Nephron progenitor cell (in vitro differentiated cells): Measurements from ENCODE around the gene TSPAN3.
A peak's percentile ranks its signal among the peaks of the same experiment; 100 is the strongest.

Experiments used
- DNase-seq: peaks from one replicate; pipeline ENCODE4 v3.0.0; 2021
- H3K27ac Mint-ChIP-seq: 2 replicates; pipeline ENCODE4 v1.8.0; 2021; ENCODE audit warnings: mild to moderate bottlenecking, moderate library complexity, mixed read lengths
- H3K27me3 Mint-ChIP-seq: 2 replicates; pipeline ENCODE4 v1.8.0; 2021; ENCODE audit warnings: mild to moderate bottlenecking, low read depth, mixed read lengths; ENCODE audit not compliant: poor library complexity
- H3K36me3 Mint-ChIP-seq: 2 replicates; pipeline ENCODE4 v1.8.0; 2021; ENCODE audit warnings: low read depth, mixed read lengths
- H3K4me1 Mint-ChIP-seq: 2 replicates; pipeline ENCODE4 v1.8.0; 2021; ENCODE audit warnings: mixed read lengths
- H3K4me3 Mint-ChIP-seq: 2 replicates; pipeline ENCODE4 v1.8.0; 2021; ENCODE audit warnings: mild to moderate bottlenecking, moderate library complexity, mixed read lengths
- H3K9me3 Mint-ChIP-seq: 2 replicates; pipeline ENCODE4 v1.8.0; 2021; ENCODE audit warnings: mild to moderate bottlenecking, moderate library complexity, mixed read lengths
- CTCF ChIP-seq: fragments of 200-600 bp; sonication (generic); IDR thresholded peaks from 2 replicates; pipeline ENCODE4 v1.5.0; 2021; ENCODE audit warnings: antibody characterized with exemption

TSPAN3 gene

GRCh38 chr15:77066971-77067690 is 3.8 kb downstream of the TSPAN3 start:
- peak overlapping the region; percentile 21 for H3K4me3 Mint-ChIP-seq
- H3K9me3 Mint-ChIP-seq = peaks cover 3% of the 10 kb centered on the region
- peaks cover 78% of the 10 kb centered on the region for H3K4me1 Mint-ChIP-seq
- peak overlapping the region; percentile 13 for H3K27ac Mint-ChIP-seq
- H3K36me3 Mint-ChIP-seq = peaks cover 27% of the 10 kb centered on the region
- H3K27me3 Mint-ChIP-seq = no peaks in the 10 kb centered on the region
- TF ChIP-seq CTCF = no peak
- DNase-seq = no peak

- H3K36me3 Mint-ChIP-seq = peaks cover 27% of the 10 kb centered on the region
- H3K27ac Mint-ChIP-seq = peak overlapping the region; percentile 39
- H3K9me3 Mint-ChIP-seq = peaks cover 3% of the 10 kb centered on the region
- H3K4me3 Mint-ChIP-seq = no peak overlapping the region
- peaks cover 87% of the 10 kb centered on the region for H3K4me1 Mint-ChIP-seq
- no peaks in the 10 kb centered on the region for H3K27me3 Mint-ChIP-seq
- no peak for DNase-seq
- no peak for TF ChIP-seq CTCF
These were observed 6.2 kb downstream of the TSPAN3 start for GRCh38 chr15:77064539-77065308.

GRCh38 chr15:77064063-77064462 is 6.8 kb downstream of the TSPAN3 start:
- H3K4me1 Mint-ChIP-seq = peaks cover 85% of the 10 kb centered on the region
- H3K4me3 Mint-ChIP-seq = no peak overlapping the region
- no peak for DNase-seq
- H3K27me3 Mint-ChIP-seq = no peaks in the 10 kb centered on the region
- peaks cover 3% of the 10 kb centered on the region for H3K9me3 Mint-ChIP-seq
- peak overlapping the region; percentile 50 for H3K27ac Mint-ChIP-seq
- peaks cover 27% of the 10 kb centered on the region for H3K36me3 Mint-ChIP-seq
- TF ChIP-seq CTCF = no peak

- Mint-ChIP-seq H3K36me3 (peaks cover 21% of the 10 kb centered on the region), H3K9me3 (peaks cover 3% of the 10 kb centered on the region), H3K27ac (peak overlapping the region; percentile 72), H3K4me3 (no peak overlapping the region), H3K4me1 (peaks cover 84% of the 10 kb centered on the region), H3K27me3 (no peaks in the 10 kb centered on the region)
- TF ChIP-seq CTCF = no peak
- no peak for DNase-seq
These were observed 7.7 kb downstream of the TSPAN3 start for GRCh38 chr15:77063249-77063648.

GRCh38 chr15:77060546-77060945 is 10.4 kb downstream of the TSPAN3 start:
- H3K36me3 Mint-ChIP-seq = peaks cover 5% of the 10 kb centered on the region
- peak overlapping the region; percentile 4 for H3K27ac Mint-ChIP-seq
- H3K9me3 Mint-ChIP-seq = no peaks in the 10 kb centered on the region
- H3K27me3 Mint-ChIP-seq = no peaks in the 10 kb centered on the region
- peaks cover 72% of the 10 kb centered on the region for H3K4me1 Mint-ChIP-seq
- DNase-seq = no peak
- H3K4me3 Mint-ChIP-seq = peak overlapping the region; percentile 2
- no peak for TF ChIP-seq CTCF
